ENCODE measurements around the gene ADAM17.

GRCh38 chr2:9508931-9509330 lies 46.7 kb downstream of the ADAM17 start:
- no peak for TF ChIP-seq CTCF (IDR thresholded peaks at IDR 0.05)
- no peak for TF ChIP-seq POLR2AphosphoS5 (IDR thresholded peaks at IDR 0.05)
- TF ChIP-seq EP300 (IDR thresholded peaks at IDR 0.05): no peak
